ENCODE data around the gene SCARF2.
"Not testable (repeated sequence)": the region's sequence is repeated elsewhere in the genome, so short reads cannot be mapped to it uniquely, and the experiment has no call there.

SCARF2 gene

GRCh38 chr22:20421507-20421874, 16.1 kb downstream of the SCARF2 start:
- in situ Hi-C loops (cut with HindIII; ENCODE audit: low pct_ligation_motif_present, low pct_unique_long_range_greater_than_20kb, low sequenced_read_pairs): no loop called here
- no peak for DNase-seq

- in situ Hi-C loops (cut with HindIII; ENCODE audit: low pct_ligation_motif_present, low pct_unique_long_range_greater_than_20kb, low sequenced_read_pairs): no loop called here
- no peak for DNase-seq
Measured at GRCh38 chr22:20420157-20420842, 17.3 kb downstream of the SCARF2 start.

GRCh38 chr22:20419664-20419951, 18.0 kb downstream of the SCARF2 start:
- no peak for DNase-seq
- in situ Hi-C loops (cut with HindIII; ENCODE audit: low pct_ligation_motif_present, low pct_unique_long_range_greater_than_20kb, low sequenced_read_pairs): no loop called here

GRCh38 chr22:20418211-20418788, 19.3 kb downstream of the SCARF2 start:
- in situ Hi-C loops (cut with HindIII; ENCODE audit: low pct_ligation_motif_present, low pct_unique_long_range_greater_than_20kb, low sequenced_read_pairs): no loop called here
- DNase-seq: peak; percentile 62

- DNase-seq; in situ Hi-C loops (cut with HindIII; ENCODE audit: low pct_ligation_motif_present, low pct_unique_long_range_greater_than_20kb, low sequenced_read_pairs): not testable (repeated sequence)
Measured at GRCh38 chr22:20415699-20416098, 21.9 kb downstream of the SCARF2 start.

GRCh38 chr22:20415241-20415640, 22.4 kb downstream of the SCARF2 start:
- in situ Hi-C loops (cut with HindIII; ENCODE audit: low pct_ligation_motif_present, low pct_unique_long_range_greater_than_20kb, low sequenced_read_pairs): not testable (repeated sequence)

GRCh38 chr22:20414450-20414849, 23.2 kb downstream of the SCARF2 start:
- no peak for DNase-seq
- in situ Hi-C loops (cut with HindIII; ENCODE audit: low pct_ligation_motif_present, low pct_unique_long_range_greater_than_20kb, low sequenced_read_pairs): no loop called here

More at GRCh38 chr22:20415241-20415640, 22.4 kb downstream of the SCARF2 start:
- DNase-seq: not testable (repeated sequence)

- in situ Hi-C loops (cut with HindIII; ENCODE audit: low pct_ligation_motif_present, low pct_unique_long_range_greater_than_20kb, low sequenced_read_pairs): no loop called here
- DNase-seq: no peak
Measured at GRCh38 chr22:20414059-20414440, 23.6 kb downstream of the SCARF2 start.

- in situ Hi-C loops (cut with HindIII; ENCODE audit: low pct_ligation_motif_present, low pct_unique_long_range_greater_than_20kb, low sequenced_read_pairs): no loop called here
- DNase-seq: no peak
Measured at GRCh38 chr22:20413217-20414058, 24.2 kb downstream of the SCARF2 start.

- no peak for DNase-seq
- in situ Hi-C loops (cut with HindIII; ENCODE audit: low pct_ligation_motif_present, low pct_unique_long_range_greater_than_20kb, low sequenced_read_pairs): no loop called here
Measured at GRCh38 chr22:20412474-20413216, 25.0 kb downstream of the SCARF2 start.

GRCh38 chr22:20409385-20409784, 28.2 kb downstream of the SCARF2 start:
- in situ Hi-C loops (cut with HindIII; ENCODE audit: low pct_ligation_motif_present, low pct_unique_long_range_greater_than_20kb, low sequenced_read_pairs); DNase-seq: not testable (repeated sequence)

- in situ Hi-C loops (cut with HindIII; ENCODE audit: low pct_ligation_motif_present, low pct_unique_long_range_greater_than_20kb, low sequenced_read_pairs): no loop called here
Measured at GRCh38 chr22:20408891-20409290, 28.7 kb downstream of the SCARF2 start.

GRCh38 chr22:20407829-20408228, 29.8 kb downstream of the SCARF2 start:
- in situ Hi-C loops (cut with HindIII; ENCODE audit: low pct_ligation_motif_present, low pct_unique_long_range_greater_than_20kb, low sequenced_read_pairs): no loop called here
- no peak for DNase-seq

More at GRCh38 chr22:20408891-20409290, 28.7 kb downstream of the SCARF2 start:
- DNase-seq: no peak

GRCh38 chr22:20406686-20407408, 30.8 kb downstream of the SCARF2 start:
- in situ Hi-C loops (cut with HindIII; ENCODE audit: low pct_ligation_motif_present, low pct_unique_long_range_greater_than_20kb, low sequenced_read_pairs): no loop called here
- no peak for DNase-seq

GRCh38 chr22:20405931-20406685, 31.5 kb downstream of the SCARF2 start:
- no peak for DNase-seq
- in situ Hi-C loops (cut with HindIII; ENCODE audit: low pct_ligation_motif_present, low pct_unique_long_range_greater_than_20kb, low sequenced_read_pairs): no loop called here

- no peak for DNase-seq
- in situ Hi-C loops (cut with HindIII; ENCODE audit: low pct_ligation_motif_present, low pct_unique_long_range_greater_than_20kb, low sequenced_read_pairs): no loop called here
Measured at GRCh38 chr22:20405291-20405930, 32.2 kb downstream of the SCARF2 start.

GRCh38 chr22:20404881-20405280, 32.7 kb downstream of the SCARF2 start:
- in situ Hi-C loops (cut with HindIII; ENCODE audit: low pct_ligation_motif_present, low pct_unique_long_range_greater_than_20kb, low sequenced_read_pairs): no loop called here
- no peak for DNase-seq

All from ACHN (cell line).